ENCODE data around the gene CACTIN. TPM values are rescaled to one million over a fixed set of nuclear protein-coding genes. Genes with fewer than 3 reads are reported as not detected.

The CACTIN gene
- 10 to 100 TPM; 20.3 to 34.2 (median 28.6) TPM for total RNA-seq

- peak; percentile 98 for ATAC-seq
- peak in 1 of 4 experiments; percentile 27 for TF ChIP-seq CTCF (IDR thresholded peaks at IDR 0.05)
- TF ChIP-seq EP300 (IDR thresholded peaks at IDR 0.05), result no peak
- peak; percentile 90 for TF ChIP-seq POLR2AphosphoS5 (IDR thresholded peaks at IDR 0.05)
- TF ChIP-seq POLR2A (IDR thresholded peaks at IDR 0.05), result peak; percentile 89 to 91
- H3K9me3 ChIP-seq, result no peaks in the 10 kb centered on the region
- peaks cover 0 to 38% of the 10 kb centered on the region in 2 donors for H3K36me3 ChIP-seq
- H3K27ac ChIP-seq, result peak within 1 kb of the TSS; percentile 82 to 95 (median 91)
- H3K4me1 ChIP-seq, result peaks cover 0 to 34% (median 15%) of the 10 kb centered on the region in 3 donors
- 0% methylated on average over 4 to 9 of the region's 80 CpGs for WGBS, 2 donors (ENCODE audit: low coverage in 1 of 2)
- H3K27me3 ChIP-seq, result no peaks in the 10 kb centered on the region
- peak within 1 kb of the TSS; percentile 92 to 95 for H3K4me3 ChIP-seq
Measured at GRCh38 chr19:3626473-3627350, at the start of gene CACTIN. TSS of gene CACTIN (minus strand) at chr19:3626790. CDS start at chr19:3626762, 28 bp downstream.

- H3K36me3 ChIP-seq, result peaks cover 0 to 20% of the 10 kb centered on the region in 2 donors
- no peak overlapping the region for H3K4me3 ChIP-seq
- no peaks in the 10 kb centered on the region for H3K27me3 ChIP-seq
- H3K9me3 ChIP-seq, result no peaks in the 10 kb centered on the region
- TF ChIP-seq POLR2AphosphoS5 (IDR thresholded peaks at IDR 0.05) (no peak), POLR2A (IDR thresholded peaks at IDR 0.05) (no peak), EP300 (IDR thresholded peaks at IDR 0.05) (no peak), CTCF (IDR thresholded peaks at IDR 0.05) (no peak)
- H3K27ac ChIP-seq, result peak overlapping the region in 3 of 4 donors; percentile 92 to 100 (median 99)
- H3K4me1 ChIP-seq, result peaks cover 2 to 68% (median 15%) of the 10 kb centered on the region in 3 donors
- no peak for ATAC-seq
- 52 to 72% methylated on average over 9 to 11 of the region's 13 CpGs for WGBS, 2 donors (ENCODE audit: low coverage in 1 of 2)
Measured at GRCh38 chr19:3674784-3675543, 48.4 kb upstream of the CACTIN start.

- H3K27ac ChIP-seq, result peak overlapping the region in 3 of 4 donors; percentile 92 to 100 (median 99)
- whole genome bisulfite sequencing, 2 donors (ENCODE audit: low coverage in 1 of 2), result 75 to 93% methylated on average over 5 to 6 of the region's 34 CpGs
- H3K36me3 ChIP-seq, result peaks cover 0 to 10% of the 10 kb centered on the region in 2 donors
- no peaks in the 10 kb centered on the region for H3K27me3 ChIP-seq
- TF ChIP-seq EP300 (IDR thresholded peaks at IDR 0.05), result no peak
- no peak for TF ChIP-seq CTCF (IDR thresholded peaks at IDR 0.05)
- TF ChIP-seq POLR2A (IDR thresholded peaks at IDR 0.05), result no peak
- TF ChIP-seq POLR2AphosphoS5 (IDR thresholded peaks at IDR 0.05), result no peak
- no peaks in the 10 kb centered on the region for H3K9me3 ChIP-seq
- H3K4me1 ChIP-seq, result peaks cover 2 to 80% (median 27%) of the 10 kb centered on the region in 3 donors
- no peak for ATAC-seq
- no peak overlapping the region for H3K4me3 ChIP-seq
Measured at GRCh38 chr19:3673506-3674439, 47.2 kb upstream of the CACTIN start.

GRCh38 chr19:3672993-3673392 is 46.4 kb upstream of the CACTIN start:
- peak overlapping the region; percentile 92 to 100 (median 98) for H3K27ac ChIP-seq
- 79% methylated on average over 7 of the region's 13 CpGs; no CpG with 5 or more reads in 1 of the 2 donors for WGBS, 2 donors (ENCODE audit: low coverage in 1 of 2)
- no peak for TF ChIP-seq EP300 (IDR thresholded peaks at IDR 0.05)
- no peak for TF ChIP-seq POLR2A (IDR thresholded peaks at IDR 0.05)
- ATAC-seq, result no peak
- no peaks in the 10 kb centered on the region for H3K9me3 ChIP-seq
- no peaks in the 10 kb centered on the region for H3K27me3 ChIP-seq
- H3K4me3 ChIP-seq, result no peak overlapping the region
- peaks cover 2 to 88% (median 35%) of the 10 kb centered on the region in 3 donors for H3K4me1 ChIP-seq
- H3K36me3 ChIP-seq, result peaks cover 0 to 10% of the 10 kb centered on the region in 2 donors
